OCI-LY3 (cell line): ENCODE data around the gene GUCY1A2.

Source experiments
- EZH2phosphoT487 ChIP-seq: fragments of 200-600 bp; shearing (Covaris generic); IDR thresholded peaks from 2 replicates; pipeline ENCODE4 v1.6.1; 2018; ENCODE audit warnings: antibody characterized with exemption, mixed run types, low read depth
- TF ChIP-seq, protein P1 (sequence below): fragments of 200-600, 300-600 bp; sonication (generic); IDR thresholded peaks from 2 replicates; pipeline ENCODE4 v1.5.1; 2014; ENCODE audit warnings: antibody characterized with exemption, low read length, low read depth

DNA sequence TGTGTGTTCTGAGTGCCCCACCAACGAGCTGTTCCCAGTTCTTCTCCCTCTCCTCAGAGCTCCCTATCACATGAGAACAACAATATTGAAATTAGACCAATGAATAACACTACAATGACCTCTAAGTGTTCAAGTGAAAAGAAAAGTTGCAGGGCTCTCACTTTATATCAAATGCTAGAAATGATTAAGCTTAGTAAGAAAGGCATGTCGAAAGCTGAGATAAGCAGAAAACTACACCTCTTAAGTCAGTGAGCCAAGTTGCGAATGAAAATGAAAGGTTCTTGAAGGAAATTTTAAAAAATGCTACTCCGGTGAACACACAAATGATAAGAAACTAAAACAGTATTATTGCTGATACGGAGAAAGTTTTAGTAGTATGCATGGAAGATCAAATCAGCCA is 199.8 kb downstream of the GUCY1A2 start:
- TF ChIP-seq, protein P1, sequence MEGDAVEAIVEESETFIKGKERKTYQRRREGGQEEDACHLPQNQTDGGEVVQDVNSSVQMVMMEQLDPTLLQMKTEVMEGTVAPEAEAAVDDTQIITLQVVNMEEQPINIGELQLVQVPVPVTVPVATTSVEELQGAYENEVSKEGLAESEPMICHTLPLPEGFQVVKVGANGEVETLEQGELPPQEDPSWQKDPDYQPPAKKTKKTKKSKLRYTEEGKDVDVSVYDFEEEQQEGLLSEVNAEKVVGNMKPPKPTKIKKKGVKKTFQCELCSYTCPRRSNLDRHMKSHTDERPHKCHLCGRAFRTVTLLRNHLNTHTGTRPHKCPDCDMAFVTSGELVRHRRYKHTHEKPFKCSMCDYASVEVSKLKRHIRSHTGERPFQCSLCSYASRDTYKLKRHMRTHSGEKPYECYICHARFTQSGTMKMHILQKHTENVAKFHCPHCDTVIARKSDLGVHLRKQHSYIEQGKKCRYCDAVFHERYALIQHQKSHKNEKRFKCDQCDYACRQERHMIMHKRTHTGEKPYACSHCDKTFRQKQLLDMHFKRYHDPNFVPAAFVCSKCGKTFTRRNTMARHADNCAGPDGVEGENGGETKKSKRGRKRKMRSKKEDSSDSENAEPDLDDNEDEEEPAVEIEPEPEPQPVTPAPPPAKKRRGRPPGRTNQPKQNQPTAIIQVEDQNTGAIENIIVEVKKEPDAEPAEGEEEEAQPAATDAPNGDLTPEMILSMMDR: no peak
- no peak for TF ChIP-seq EZH2phosphoT487
